ENCODE measurements around the gene BCAS3. TPM values are rescaled to one million over a fixed set of nuclear protein-coding genes. Genes with fewer than 3 reads are reported as not detected.

BCAS3 gene
- total RNA-seq, 1 donor from 2014 or later = 44.8 TPM

- DNase-seq = no peak
- H3K4me3 Mint-ChIP-seq (ENCODE audit: unreplicated experiment) = no peak overlapping the region
- peaks cover 6% of the 10 kb centered on the region for H3K27me3 Mint-ChIP-seq (ENCODE audit: unreplicated experiment)
- peaks cover 2% of the 10 kb centered on the region for H3K9me3 Mint-ChIP-seq (ENCODE audit: unreplicated experiment)
- peaks cover 4% of the 10 kb centered on the region for H3K4me1 Mint-ChIP-seq (ENCODE audit: low read depth, unreplicated experiment)
- TF ChIP-seq CTCF (IDR thresholded peaks at IDR 0.05; ENCODE audit: partially characterized antibody, unreplicated experiment) = no peak
- H3K36me3 Mint-ChIP-seq (ENCODE audit: unreplicated experiment) = no peaks in the 10 kb centered on the region
- peak overlapping the region; percentile 12 for H3K27ac Mint-ChIP-seq (ENCODE audit: unreplicated experiment)
These were observed 659.6 kb downstream of the BCAS3 start for GRCh38 chr17:61337290-61337689.

- H3K4me1 Mint-ChIP-seq (ENCODE audit: low read depth, unreplicated experiment) = peaks cover 4% of the 10 kb centered on the region
- no peak for DNase-seq
- no peak overlapping the region for H3K4me3 Mint-ChIP-seq (ENCODE audit: unreplicated experiment)
- peaks cover 2% of the 10 kb centered on the region for H3K9me3 Mint-ChIP-seq (ENCODE audit: unreplicated experiment)
- TF ChIP-seq CTCF (IDR thresholded peaks at IDR 0.05; ENCODE audit: partially characterized antibody, unreplicated experiment) = no peak
- peaks cover 6% of the 10 kb centered on the region for H3K27me3 Mint-ChIP-seq (ENCODE audit: unreplicated experiment)
- no peak overlapping the region for H3K27ac Mint-ChIP-seq (ENCODE audit: unreplicated experiment)
- no peaks in the 10 kb centered on the region for H3K36me3 Mint-ChIP-seq (ENCODE audit: unreplicated experiment)
These were observed 660.5 kb downstream of the BCAS3 start for GRCh38 chr17:61338000-61338798.

GRCh38 chr17:61338874-61339478 is 661.3 kb downstream of the BCAS3 start:
- Mint-ChIP-seq H3K36me3 (ENCODE audit: unreplicated experiment) (no peaks in the 10 kb centered on the region), H3K27ac (ENCODE audit: unreplicated experiment) (no peak overlapping the region), H3K27me3 (ENCODE audit: unreplicated experiment) (peaks cover 6% of the 10 kb centered on the region), H3K4me3 (ENCODE audit: unreplicated experiment) (no peak overlapping the region), H3K9me3 (ENCODE audit: unreplicated experiment) (no peaks in the 10 kb centered on the region), H3K4me1 (ENCODE audit: low read depth, unreplicated experiment) (peaks cover 4% of the 10 kb centered on the region)
- no peak for DNase-seq
- no peak for TF ChIP-seq CTCF (IDR thresholded peaks at IDR 0.05; ENCODE audit: partially characterized antibody, unreplicated experiment)

GRCh38 chr17:61340431-61341209 is 663.0 kb downstream of the BCAS3 start:
- TF ChIP-seq CTCF (IDR thresholded peaks at IDR 0.05; ENCODE audit: partially characterized antibody, unreplicated experiment) = no peak
- H3K4me1 Mint-ChIP-seq (ENCODE audit: low read depth, unreplicated experiment) = peaks cover 4% of the 10 kb centered on the region
- no peak for DNase-seq
- no peaks in the 10 kb centered on the region for H3K36me3 Mint-ChIP-seq (ENCODE audit: unreplicated experiment)
- no peaks in the 10 kb centered on the region for H3K9me3 Mint-ChIP-seq (ENCODE audit: unreplicated experiment)
- no peak overlapping the region for H3K4me3 Mint-ChIP-seq (ENCODE audit: unreplicated experiment)
- peaks cover 3% of the 10 kb centered on the region for H3K27me3 Mint-ChIP-seq (ENCODE audit: unreplicated experiment)
- no peak overlapping the region for H3K27ac Mint-ChIP-seq (ENCODE audit: unreplicated experiment)

Measured in glutamatergic neuron (in vitro differentiated cells).